22Rv1 (cell line): ENCODE measurements around the gene DAB1.

Source experiments
- H3K27ac ChIP-seq: fragments of 450-650 bp; 2 replicates; pipeline ENCODE4 v1.5.1; 2017
- CTCF ChIP-seq: fragments of 450-650 bp; IDR thresholded peaks from 2 replicates; pipeline ENCODE4 v1.5.1; 2017; ENCODE audit warnings: mild to moderate bottlenecking
- ZFX ChIP-seq: fragments of 450-650 bp; IDR thresholded peaks from 2 replicates; pipeline ENCODE4 v1.6.1; 2017; ENCODE audit warnings: antibody characterized with exemption, borderline replicate concordance

Gene DAB1

GRCh38 chr1:57423656-57424211 is at the start of gene DAB1:
Gene DAB1 (minus strand): TSS chr1:57424060. CDS start chr1:57291030, 133,030 bp downstream.
- TF ChIP-seq CTCF = no peak
- no peak for TF ChIP-seq ZFX
- no peak within 1 kb of the TSS for H3K27ac ChIP-seq

DNA sequence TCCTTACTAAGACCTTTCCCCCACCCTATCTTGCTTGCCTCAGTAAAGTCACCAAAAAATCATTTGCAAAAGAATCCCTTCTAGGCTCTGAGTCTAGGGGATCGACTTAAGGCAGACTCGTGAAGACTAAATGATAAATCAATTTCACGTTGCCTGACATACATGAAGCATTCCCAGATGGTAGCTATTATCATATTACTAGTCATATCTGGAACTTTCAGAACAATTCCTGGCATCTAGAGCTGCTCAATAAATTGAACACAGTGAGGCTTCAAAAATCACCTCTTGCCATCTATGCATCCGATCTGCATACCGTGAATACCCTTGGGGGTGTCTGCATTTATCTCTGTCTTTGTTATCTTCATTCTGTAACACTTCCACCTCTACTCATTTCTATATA is 49.6 kb upstream of the DAB1 start:
- no peak for TF ChIP-seq CTCF
- no peak for TF ChIP-seq ZFX
- H3K27ac ChIP-seq = no peak overlapping the region

GRCh38 chr1:57471995-57472394 is 48.1 kb upstream of the DAB1 start:
- TF ChIP-seq ZFX (no peak), CTCF (no peak)
- no peak overlapping the region for H3K27ac ChIP-seq

DNA sequence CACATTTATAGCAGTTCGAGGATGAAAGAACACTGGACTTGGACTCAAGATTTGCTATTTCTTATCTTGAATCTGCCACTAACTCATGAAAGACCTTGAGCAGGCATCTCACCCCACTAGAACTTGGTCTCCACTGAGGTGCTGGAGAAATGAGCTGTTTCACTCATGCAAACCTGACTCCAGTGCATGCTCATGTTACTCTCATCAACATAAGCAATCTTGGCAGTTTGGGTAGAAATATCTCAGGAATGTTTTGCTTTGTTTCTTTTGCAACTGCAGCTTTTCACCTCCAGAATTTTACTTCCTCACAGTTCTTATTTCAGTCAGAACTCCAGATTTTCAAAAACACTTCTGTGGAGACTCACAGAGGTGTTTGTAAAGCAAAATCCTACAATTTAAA is 46.2 kb upstream of the DAB1 start:
- TF ChIP-seq ZFX (no peak), CTCF (no peak)
- no peak overlapping the region for H3K27ac ChIP-seq

DNA sequence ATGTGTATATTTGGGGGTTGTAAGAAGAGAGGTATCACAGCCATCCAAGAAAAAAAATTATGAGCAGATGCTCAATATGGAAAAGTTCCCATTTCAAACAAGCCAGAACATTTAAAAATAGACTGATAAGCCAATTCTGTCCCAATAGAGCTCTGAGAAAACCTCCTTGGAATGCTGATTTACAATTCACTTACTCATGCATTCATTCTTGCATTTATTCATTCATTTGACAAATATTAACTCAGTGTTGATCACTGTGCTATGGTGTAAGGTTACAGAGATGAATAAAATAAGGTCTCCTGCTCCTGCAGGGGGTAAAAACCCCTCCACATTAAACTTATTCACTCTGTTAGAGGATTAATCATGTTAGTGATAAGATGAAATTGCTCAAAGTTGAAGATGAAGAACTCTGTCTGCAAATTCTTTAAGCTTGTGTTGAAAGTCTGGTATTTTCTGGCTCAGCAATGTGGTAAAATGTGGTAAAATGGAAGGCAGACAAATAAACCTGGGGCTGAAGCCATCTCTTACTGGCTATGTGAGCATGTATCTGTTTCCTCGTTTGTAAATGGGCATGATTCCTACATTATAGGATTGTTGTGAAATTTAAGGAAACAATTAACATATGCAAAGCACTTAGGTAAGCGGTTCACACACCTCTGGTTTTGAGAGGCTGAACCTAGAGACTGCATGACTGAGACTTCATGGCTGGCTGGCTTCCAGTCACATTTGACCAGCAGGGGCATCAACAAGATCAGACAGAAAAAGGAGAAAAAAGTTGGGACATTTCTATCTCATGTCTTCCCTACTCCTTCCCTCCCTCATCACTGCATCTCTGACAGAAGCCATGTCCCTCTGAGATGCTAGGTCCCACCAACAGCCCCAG is 45.0 kb upstream of the DAB1 start:
- no peak overlapping the region for H3K27ac ChIP-seq

GRCh38 chr1:57467830-57468229 is 44.0 kb upstream of the DAB1 start:
- TF ChIP-seq ZFX (no peak), CTCF (no peak)

More for the DNA sequence above, 45.0 kb upstream of the DAB1 start:
- TF ChIP-seq ZFX (no peak), CTCF (no peak)

GRCh38 chr1:57464756-57465155 is 40.9 kb upstream of the DAB1 start:
- H3K27ac ChIP-seq = no peak overlapping the region
- no peak for TF ChIP-seq ZFX
- no peak for TF ChIP-seq CTCF

More at GRCh38 chr1:57467830-57468229, 44.0 kb upstream of the DAB1 start:
- H3K27ac ChIP-seq = no peak overlapping the region
